GM12874 (cell line): ENCODE measurements around the gene NHSL1.

Experiments
- TF ChIP-seq, protein P1 (sequence below): IDR thresholded peaks from 2 replicates; pipeline ENCODE4 v1.5.1; 2011; ENCODE audit warnings: low read depth, mild to moderate bottlenecking, control low read depth, low read length, moderate library complexity; ENCODE audit not compliant: insufficient read depth

NHSL1 gene

GRCh38 chr6:138372711-138373463 lies 126.4 kb downstream of the NHSL1 start:
- TF ChIP-seq, protein P1, sequence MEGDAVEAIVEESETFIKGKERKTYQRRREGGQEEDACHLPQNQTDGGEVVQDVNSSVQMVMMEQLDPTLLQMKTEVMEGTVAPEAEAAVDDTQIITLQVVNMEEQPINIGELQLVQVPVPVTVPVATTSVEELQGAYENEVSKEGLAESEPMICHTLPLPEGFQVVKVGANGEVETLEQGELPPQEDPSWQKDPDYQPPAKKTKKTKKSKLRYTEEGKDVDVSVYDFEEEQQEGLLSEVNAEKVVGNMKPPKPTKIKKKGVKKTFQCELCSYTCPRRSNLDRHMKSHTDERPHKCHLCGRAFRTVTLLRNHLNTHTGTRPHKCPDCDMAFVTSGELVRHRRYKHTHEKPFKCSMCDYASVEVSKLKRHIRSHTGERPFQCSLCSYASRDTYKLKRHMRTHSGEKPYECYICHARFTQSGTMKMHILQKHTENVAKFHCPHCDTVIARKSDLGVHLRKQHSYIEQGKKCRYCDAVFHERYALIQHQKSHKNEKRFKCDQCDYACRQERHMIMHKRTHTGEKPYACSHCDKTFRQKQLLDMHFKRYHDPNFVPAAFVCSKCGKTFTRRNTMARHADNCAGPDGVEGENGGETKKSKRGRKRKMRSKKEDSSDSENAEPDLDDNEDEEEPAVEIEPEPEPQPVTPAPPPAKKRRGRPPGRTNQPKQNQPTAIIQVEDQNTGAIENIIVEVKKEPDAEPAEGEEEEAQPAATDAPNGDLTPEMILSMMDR = no peak
